ENCODE measurements around the gene ARPC5. TPM values are rescaled to one million over a fixed set of nuclear protein-coding genes. Genes with fewer than 3 reads are reported as not detected.
"Not testable (repeated sequence)": the region's sequence is repeated elsewhere in the genome, so short reads cannot be mapped to it uniquely, and the experiment has no call there.

ARPC5 gene
- total RNA-seq, 4 donors from 2014 or later = 80.6 to 111 (median 91.1) TPM

- Histone ChIP-seq H3K36me3 (peaks cover 17 to 46% (median 27%) of the 10 kb centered on the region in 4 donors), H3K4me1 (peaks cover 43 to 76% (median 72%) of the 10 kb centered on the region in 4 donors), H3K27me3 (no peaks in the 10 kb centered on the region), H3K9me3 (no peaks in the 10 kb centered on the region), H3K27ac (replicated peaks in 1 of 4) (peak overlapping the region; percentile 97 to 99 (median 98)), H3K4me3 (peak overlapping the region; percentile 90 to 95 (median 94))
- no peak for TF ChIP-seq EP300 (IDR thresholded peaks at IDR 0.05)
- TF ChIP-seq POLR2AphosphoS5 (IDR thresholded peaks at IDR 0.05) = no peak
- TF ChIP-seq CTCF (IDR thresholded peaks at IDR 0.05) = no peak
- no peak for TF ChIP-seq POLR2A (IDR thresholded peaks at IDR 0.05; ENCODE audit: low read depth)
- 27% methylated on average over 2 of the region's 2 CpGs for whole genome bisulfite sequencing
- no peak for DNase-seq (ENCODE audit: extremely low spot score)
- intact Hi-C loops (cut with DNase I) = loop anchor here (5.0 to 10.0 kb wide), 2 partner anchors 158 to 1236 kb away; partner anchors contain the start of genes GLUL and SMG7
Measured at GRCh38 chr1:183630748-183631147, 4.8 kb downstream of the ARPC5 start.

- no peak for DNase-seq (ENCODE audit: extremely low spot score)
- Histone ChIP-seq H3K9me3 (no peaks in the 10 kb centered on the region), H3K27me3 (no peaks in the 10 kb centered on the region), H3K4me3 (no peak overlapping the region), H3K27ac (replicated peaks in 1 of 4) (peak overlapping the region in 1 of 4 donors; percentile 21), H3K4me1 (peaks cover 47 to 89% (median 80%) of the 10 kb centered on the region in 4 donors), H3K36me3 (peaks cover 18 to 67% (median 44%) of the 10 kb centered on the region in 4 donors)
- intact Hi-C loops (cut with DNase I) = no loop called here
- no peak for TF ChIP-seq EP300 (IDR thresholded peaks at IDR 0.05)
- TF ChIP-seq POLR2A (IDR thresholded peaks at IDR 0.05; ENCODE audit: low read depth) = no peak
- TF ChIP-seq POLR2AphosphoS5 (IDR thresholded peaks at IDR 0.05) = no peak
- TF ChIP-seq CTCF (IDR thresholded peaks at IDR 0.05) = no peak
Measured at GRCh38 chr1:183628537-183628936, 7.0 kb downstream of the ARPC5 start.

- peaks cover 30 to 82% (median 70%) of the 10 kb centered on the region in 4 donors for H3K4me1 ChIP-seq
Measured at GRCh38 chr1:183626236-183626635, 9.3 kb downstream of the ARPC5 start.

GRCh38 chr1:183622884-183623785 lies 12.4 kb downstream of the ARPC5 start:
- intact Hi-C loops (cut with DNase I) = no loop called here
- Histone ChIP-seq H3K36me3 (peaks cover under 1 to 40% (median 25%) of the 10 kb centered on the region in 4 donors), H3K4me1 (peaks cover 22 to 51% (median 39%) of the 10 kb centered on the region in 4 donors), H3K9me3 (no peaks in the 10 kb centered on the region), H3K4me3 (no peak overlapping the region), H3K27me3 (no peaks in the 10 kb centered on the region), H3K27ac (replicated peaks in 1 of 4) (peak overlapping the region in 3 of 4 donors; percentile 5 to 50 (median 44))
- DNase-seq (ENCODE audit: extremely low spot score) = no peak
- WGBS = 58% methylated on average over 10 of the region's 10 CpGs
- TF ChIP-seq CTCF (IDR thresholded peaks at IDR 0.05) = peak; percentile 46 to 70 (median 50)
- no peak for TF ChIP-seq EP300 (IDR thresholded peaks at IDR 0.05)

More at GRCh38 chr1:183626236-183626635, 9.3 kb downstream of the ARPC5 start:
- H3K4me3 ChIP-seq; H3K9me3 ChIP-seq; intact Hi-C loops (cut with DNase I); DNase-seq (ENCODE audit: extremely low spot score); H3K27me3 ChIP-seq: not testable (repeated sequence)
- Histone ChIP-seq H3K27ac (replicated peaks in 1 of 4) (peak overlapping the region; percentile 14 to 56 (median 47)), H3K36me3 (peaks cover 18 to 71% (median 46%) of the 10 kb centered on the region in 4 donors)
- 23% methylated on average over 3 of the region's 3 CpGs for WGBS

GRCh38 chr1:183622013-183622412 lies 13.6 kb downstream of the ARPC5 start:
- H3K4me3 ChIP-seq = no peak overlapping the region
- 67% methylated on average over 1 of the region's 1 CpG for WGBS
- no peaks in the 10 kb centered on the region for H3K9me3 ChIP-seq
- peaks cover 0 to 31% (median 21%) of the 10 kb centered on the region in 4 donors for H3K36me3 ChIP-seq
- peaks cover 19 to 40% (median 31%) of the 10 kb centered on the region in 4 donors for H3K4me1 ChIP-seq
- TF ChIP-seq EP300 (IDR thresholded peaks at IDR 0.05) (no peak), POLR2AphosphoS5 (IDR thresholded peaks at IDR 0.05) (no peak), POLR2A (IDR thresholded peaks at IDR 0.05; ENCODE audit: low read depth) (no peak), CTCF (IDR thresholded peaks at IDR 0.05) (no peak)
- DNase-seq (ENCODE audit: extremely low spot score) = no peak
- H3K27me3 ChIP-seq = no peaks in the 10 kb centered on the region
- no peak overlapping the region for H3K27ac ChIP-seq (replicated peaks in 1 of 4)
- intact Hi-C loops (cut with DNase I) = no loop called here
